SJSA1 (cell line): Measurements from ENCODE around the gene SAMD9L. TPM values are rescaled to one million over a fixed set of nuclear protein-coding genes. Genes with fewer than 3 reads are reported as not detected.

Experiments
- total RNA-seq: library from RNA; depleted of rRNA; stranded (reverse); fragments of >200 nt; shearing (Covaris generic); gene quantifications from 2 replicates; pipeline ENCODE4 v1.2.3, GENCODE V29; 2014; rRNA removed

The SAMD9L gene
- total RNA-seq, 1 experiment from 2014 or later, result 13.1 TPM

Other genes starting within 250 kb of the SAMD9L start
- gene SAMD9, start 30.4 kb downstream of the SAMD9L start, total RNA-seq, result 11.1 and 19.7 TPM in 2 replicates
- not detected in 2 replicates for gene HEPACAM2, start 78.1 kb upstream of the SAMD9L start, total RNA-seq
- gene VPS50, start 84.0 kb upstream of the SAMD9L start, total RNA-seq, result 20.2 and 20.8 TPM in 2 replicates